ENCODE data around the gene HDAC4.

DNA sequence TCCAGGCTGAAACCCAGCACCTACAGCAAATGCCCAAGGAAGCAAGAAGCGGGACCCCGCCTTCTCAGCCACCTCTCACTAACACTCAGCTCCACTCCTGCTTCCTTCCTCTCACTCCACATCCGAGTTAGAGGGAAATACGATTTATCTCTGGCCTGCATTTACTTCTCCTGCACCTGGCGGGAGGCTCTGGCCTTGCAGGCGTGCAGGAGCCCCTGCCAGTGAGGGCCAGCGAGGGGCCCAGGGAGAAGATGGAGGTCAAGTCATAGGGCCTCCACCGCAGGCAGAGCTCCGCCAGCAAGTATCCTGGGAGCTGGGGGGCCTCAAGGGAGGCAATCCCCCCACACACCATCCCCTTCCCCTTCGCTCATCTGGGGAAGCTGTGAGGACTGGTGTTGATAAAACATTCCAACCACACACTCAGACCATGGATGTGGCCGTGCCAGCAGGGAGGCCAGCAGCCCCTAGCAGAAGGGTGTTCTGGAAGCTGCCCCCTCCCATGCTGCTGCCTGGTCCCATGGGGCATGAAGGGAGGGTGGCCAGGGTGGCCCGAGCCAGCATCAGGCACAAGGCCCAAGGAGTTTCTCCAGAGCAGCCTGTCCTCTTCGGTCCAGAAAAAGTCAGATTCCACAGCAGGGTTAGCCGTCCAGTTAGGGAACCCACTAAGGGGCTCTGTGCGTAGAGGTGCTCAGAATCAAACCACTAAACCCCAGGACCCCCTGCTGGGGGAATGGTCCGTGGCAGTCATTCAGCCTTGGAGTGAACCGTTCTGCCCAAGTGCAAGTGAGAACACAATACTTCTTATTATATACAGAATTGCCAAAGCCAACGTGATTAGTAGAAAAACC lies 91.2 kb downstream of the HDAC4 start:
- TF ChIP-seq, protein P1, sequence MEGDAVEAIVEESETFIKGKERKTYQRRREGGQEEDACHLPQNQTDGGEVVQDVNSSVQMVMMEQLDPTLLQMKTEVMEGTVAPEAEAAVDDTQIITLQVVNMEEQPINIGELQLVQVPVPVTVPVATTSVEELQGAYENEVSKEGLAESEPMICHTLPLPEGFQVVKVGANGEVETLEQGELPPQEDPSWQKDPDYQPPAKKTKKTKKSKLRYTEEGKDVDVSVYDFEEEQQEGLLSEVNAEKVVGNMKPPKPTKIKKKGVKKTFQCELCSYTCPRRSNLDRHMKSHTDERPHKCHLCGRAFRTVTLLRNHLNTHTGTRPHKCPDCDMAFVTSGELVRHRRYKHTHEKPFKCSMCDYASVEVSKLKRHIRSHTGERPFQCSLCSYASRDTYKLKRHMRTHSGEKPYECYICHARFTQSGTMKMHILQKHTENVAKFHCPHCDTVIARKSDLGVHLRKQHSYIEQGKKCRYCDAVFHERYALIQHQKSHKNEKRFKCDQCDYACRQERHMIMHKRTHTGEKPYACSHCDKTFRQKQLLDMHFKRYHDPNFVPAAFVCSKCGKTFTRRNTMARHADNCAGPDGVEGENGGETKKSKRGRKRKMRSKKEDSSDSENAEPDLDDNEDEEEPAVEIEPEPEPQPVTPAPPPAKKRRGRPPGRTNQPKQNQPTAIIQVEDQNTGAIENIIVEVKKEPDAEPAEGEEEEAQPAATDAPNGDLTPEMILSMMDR (conservative IDR thresholded peaks at IDR 0.05): no peak
- no peak for TF ChIP-seq EZH2 (IDR thresholded peaks at IDR 0.05; ENCODE audit: low read depth)
